KOPT-K1 (cell line): ENCODE data around the gene PIPOX.
"Not testable (repeated sequence)": the region's sequence is repeated elsewhere in the genome, so short reads cannot be mapped to it uniquely, and the experiment has no call there.

Experiments
- H3K27ac ChIP-seq: fragments of 200-600 bp; sonication (generic); 2 replicates; pipeline ENCODE4 v1.5.1; 2016; ENCODE audit warnings: antibody characterized with exemption, mild to moderate bottlenecking, low read depth, low read length; ENCODE audit not compliant: poor library complexity, severe bottlenecking
- H3K36me3 ChIP-seq: fragments of 200-600 bp; sonication (generic); 2 replicates; pipeline ENCODE4 v1.5.1; 2017; ENCODE audit warnings: antibody characterized with exemption, mild to moderate bottlenecking, low read length, moderate library complexity; ENCODE audit not compliant: insufficient read depth
- H3K9me3 ChIP-seq: fragments of 200-600 bp; sonication (generic); 2 replicates; pipeline ENCODE4 v1.5.1; 2017; ENCODE audit warnings: antibody characterized with exemption, low read length, mild to moderate bottlenecking; ENCODE audit not compliant: insufficient read depth, poor library complexity, severe bottlenecking

PIPOX gene

DNA sequence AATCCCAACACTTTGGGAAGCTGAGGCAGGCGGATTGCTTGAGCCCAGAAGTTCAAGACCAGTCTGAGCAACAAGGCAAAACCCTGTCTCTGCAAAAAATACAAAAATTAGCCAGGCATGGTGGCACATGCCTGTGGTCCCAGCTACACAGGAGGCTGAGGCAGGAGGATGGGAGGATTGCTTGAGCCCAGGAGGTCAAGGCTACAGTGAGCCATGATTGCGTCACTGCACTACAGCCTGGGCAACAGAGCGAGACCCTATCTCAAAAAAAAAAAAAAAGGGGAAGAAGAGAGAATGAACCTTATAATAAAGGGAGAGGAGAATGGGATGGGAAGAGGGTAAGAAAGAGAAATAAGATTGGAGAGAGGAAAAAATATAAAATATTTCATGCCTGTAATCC is 45.8 kb downstream of the PIPOX start:
- H3K36me3 ChIP-seq, result peaks cover 100% of the 10 kb centered on the region

DNA sequence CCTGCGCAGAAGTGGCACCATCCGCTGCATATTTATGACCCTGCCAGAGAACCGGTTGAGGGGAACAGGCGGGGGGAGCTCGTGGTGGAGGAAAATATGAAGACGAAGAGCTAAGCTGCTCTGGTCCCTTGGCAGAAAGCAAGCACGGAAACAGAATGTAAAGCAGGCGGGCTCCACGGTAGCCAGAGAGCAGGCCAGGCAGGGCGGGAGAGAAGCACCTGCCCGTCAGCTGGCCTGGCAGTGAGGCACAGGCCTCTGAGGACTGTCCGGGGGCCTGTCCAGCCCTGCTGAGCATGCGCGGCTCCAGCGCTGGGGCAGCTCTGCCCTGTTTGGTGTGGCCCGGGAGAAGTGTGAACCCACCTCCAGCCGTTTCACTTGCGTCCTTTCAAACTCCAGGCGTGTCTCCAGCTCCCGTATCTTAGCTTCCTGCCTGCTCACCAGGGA is 46.7 kb downstream of the PIPOX start:
- Histone ChIP-seq H3K27ac (no peak overlapping the region), H3K9me3 (no peaks in the 10 kb centered on the region), H3K36me3 (peaks cover 100% of the 10 kb centered on the region)

More for the DNA sequence above, 45.8 kb downstream of the PIPOX start:
- H3K27ac ChIP-seq, H3K9me3 ChIP-seq: not testable (repeated sequence)

DNA sequence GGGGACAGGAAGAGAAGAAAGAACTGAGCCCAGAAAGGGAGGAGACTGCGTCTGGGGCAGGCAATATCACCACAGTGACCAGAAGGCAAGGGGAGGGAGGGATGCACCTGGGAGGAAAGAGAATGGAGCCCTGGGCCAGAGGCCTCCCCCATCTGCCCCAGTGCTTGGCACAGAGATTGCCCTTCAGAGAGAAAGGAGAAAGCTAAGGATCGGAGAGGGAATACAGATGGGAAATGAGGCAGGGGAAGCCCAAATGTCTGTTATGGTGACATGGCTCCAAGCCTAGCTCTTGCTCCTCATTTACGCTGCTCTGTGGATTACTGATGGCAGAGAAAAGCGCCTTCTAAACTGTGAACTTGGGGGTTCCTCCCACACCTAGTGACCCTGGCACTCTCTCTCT is 47.2 kb downstream of the PIPOX start:
- no peaks in the 10 kb centered on the region for H3K9me3 ChIP-seq
- no peak overlapping the region for H3K27ac ChIP-seq
- H3K36me3 ChIP-seq, result peaks cover 100% of the 10 kb centered on the region

DNA sequence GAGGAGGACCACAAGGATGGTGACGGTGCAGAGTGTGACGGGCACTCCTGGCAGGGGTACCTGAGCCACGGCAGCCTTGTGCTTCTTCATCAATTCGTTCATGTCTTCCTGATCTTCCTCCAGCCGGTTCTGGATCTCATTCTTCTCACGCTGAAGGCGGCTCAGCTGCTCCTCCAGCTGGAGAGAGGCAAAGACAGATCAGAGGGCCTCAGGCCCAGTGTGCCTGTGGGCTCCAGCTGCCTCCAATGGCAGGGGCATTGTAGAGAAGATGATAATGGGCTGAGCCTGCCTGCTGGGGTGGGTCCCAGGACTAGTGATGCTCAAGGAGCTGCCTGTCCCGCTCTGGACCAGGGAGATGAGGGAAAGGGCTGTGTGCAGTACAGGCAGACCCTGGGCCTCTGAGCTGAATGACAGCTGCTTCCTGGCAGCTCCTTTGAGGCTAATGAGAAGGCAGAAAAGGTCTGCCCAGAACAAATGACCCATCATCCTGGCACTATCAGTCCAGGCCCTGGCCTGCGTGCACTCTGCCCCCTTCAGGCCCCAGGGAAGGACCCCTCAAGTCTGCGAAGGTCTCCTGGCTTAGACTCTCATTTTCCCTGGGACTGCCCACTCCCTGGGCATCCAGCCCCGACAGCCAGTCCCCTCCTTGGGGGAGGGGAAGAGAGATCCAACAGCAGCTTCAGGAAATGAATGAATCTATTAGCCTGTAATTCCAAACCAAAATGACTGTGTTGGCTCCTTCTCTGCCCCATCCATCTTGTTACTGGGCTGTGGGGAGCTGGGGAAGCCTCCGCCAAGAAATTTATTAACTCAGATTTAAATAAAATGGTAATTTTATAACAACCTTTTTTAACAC is 48.0 kb downstream of the PIPOX start:
- peaks cover 100% of the 10 kb centered on the region for H3K36me3 ChIP-seq
- no peak overlapping the region for H3K27ac ChIP-seq
- H3K9me3 ChIP-seq, result no peaks in the 10 kb centered on the region

DNA sequence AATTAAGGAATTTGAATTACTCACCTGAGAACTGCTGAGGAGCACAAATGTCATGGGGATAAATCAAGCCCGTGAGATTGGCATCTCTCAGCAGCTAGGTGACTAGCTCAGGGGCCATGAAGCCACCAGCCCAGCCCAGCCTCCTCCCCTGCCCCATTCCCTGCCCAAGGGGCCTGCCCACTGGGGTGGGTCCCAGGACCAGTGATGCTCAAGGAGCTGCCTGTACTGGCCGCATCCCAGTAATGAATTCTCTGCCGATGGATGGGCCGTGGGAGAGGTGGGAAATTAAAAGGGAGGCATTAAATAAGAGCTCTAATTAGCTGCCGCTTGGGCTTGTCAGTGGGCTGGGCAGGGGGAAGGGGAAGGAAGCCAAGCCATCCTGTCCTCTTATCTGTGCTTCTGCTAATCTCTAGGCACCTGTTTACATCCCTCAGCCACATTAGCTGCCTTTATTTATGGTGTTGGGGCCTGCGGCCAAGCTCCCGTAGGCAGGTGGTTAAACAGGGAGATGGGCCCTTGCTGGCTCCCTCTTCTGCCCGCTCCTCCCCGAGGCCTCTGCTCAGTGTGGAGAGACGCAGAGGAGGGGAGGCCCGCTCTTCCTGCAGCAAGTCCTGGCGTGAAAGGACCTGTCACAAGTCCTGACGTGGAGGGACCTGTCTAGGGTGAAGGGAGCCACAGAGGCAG is 48.8 kb downstream of the PIPOX start:
- peaks cover 100% of the 10 kb centered on the region for H3K36me3 ChIP-seq
- no peak overlapping the region for H3K27ac ChIP-seq
- no peaks in the 10 kb centered on the region for H3K9me3 ChIP-seq

DNA sequence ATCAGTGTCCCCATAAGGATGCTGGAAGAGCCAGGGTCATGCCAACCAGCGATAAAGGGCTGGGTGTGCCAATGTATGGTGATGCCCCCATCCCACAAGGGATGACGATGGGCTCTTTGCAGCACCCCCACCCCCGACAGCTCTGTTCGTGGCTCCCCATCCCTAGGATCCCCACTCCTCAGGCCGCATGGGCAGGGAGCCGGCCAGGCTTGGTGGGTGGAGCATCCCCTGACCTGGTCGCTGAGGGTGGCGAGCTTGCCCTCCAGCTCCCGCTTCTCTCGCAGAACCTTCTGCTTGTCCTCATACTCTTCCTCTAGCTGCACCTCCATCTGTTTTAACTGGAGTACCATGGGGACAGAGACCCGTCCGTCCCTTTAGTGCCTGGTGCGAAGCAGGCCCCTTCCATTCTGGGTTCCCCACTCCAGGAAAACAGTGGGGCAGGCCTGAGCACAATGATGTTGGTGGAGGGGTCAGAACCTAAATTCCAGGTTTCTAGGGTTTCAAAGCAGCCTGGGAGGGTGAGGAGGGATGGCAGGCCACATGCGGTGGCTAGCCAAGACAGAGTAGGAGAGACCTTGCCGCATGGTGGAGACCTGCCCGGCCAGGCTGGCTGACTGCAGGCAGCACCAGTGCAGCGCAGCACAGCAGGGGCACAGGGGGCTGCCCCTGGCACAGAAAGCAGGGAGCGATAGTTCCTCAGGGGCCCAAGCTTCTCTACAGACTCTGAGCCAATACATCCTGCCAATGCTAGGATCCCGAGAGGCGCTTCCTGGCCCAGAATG is 50.3 kb downstream of the PIPOX start:
- H3K27ac ChIP-seq, result no peak overlapping the region
- no peaks in the 10 kb centered on the region for H3K9me3 ChIP-seq
- peaks cover 100% of the 10 kb centered on the region for H3K36me3 ChIP-seq

DNA sequence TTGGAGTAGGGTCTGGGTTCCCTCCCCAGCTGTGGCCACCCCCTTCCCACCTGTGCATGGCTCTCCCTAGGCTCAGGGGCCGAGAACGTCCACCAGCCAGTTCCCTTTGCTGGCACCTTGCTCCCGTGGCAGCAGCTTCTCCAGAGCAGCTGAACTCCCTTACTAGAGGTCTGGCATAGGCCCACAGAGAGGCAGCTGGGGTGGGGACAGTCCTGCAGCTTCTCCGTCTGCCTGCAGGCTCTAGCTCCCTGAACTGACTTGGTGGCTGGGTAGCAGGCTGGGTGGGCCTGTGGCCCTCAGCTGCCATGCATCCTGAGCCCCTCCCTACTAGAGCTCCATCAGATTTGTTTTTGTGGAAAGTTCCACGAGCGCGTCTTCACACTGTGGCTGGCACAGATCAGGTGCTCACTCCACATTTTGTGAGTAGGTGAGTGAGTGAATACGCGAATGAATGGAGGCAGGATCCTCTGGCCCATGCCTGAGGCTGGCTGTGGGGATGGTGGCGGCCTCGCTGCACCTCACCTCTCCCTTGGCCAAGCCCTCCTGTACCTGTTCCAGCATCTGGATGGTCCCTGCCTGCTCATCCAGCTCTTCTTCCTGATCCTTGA is 51.3 kb downstream of the PIPOX start:
- H3K36me3 ChIP-seq, result peaks cover 100% of the 10 kb centered on the region
- H3K27ac ChIP-seq, result no peak overlapping the region
- no peaks in the 10 kb centered on the region for H3K9me3 ChIP-seq

DNA sequence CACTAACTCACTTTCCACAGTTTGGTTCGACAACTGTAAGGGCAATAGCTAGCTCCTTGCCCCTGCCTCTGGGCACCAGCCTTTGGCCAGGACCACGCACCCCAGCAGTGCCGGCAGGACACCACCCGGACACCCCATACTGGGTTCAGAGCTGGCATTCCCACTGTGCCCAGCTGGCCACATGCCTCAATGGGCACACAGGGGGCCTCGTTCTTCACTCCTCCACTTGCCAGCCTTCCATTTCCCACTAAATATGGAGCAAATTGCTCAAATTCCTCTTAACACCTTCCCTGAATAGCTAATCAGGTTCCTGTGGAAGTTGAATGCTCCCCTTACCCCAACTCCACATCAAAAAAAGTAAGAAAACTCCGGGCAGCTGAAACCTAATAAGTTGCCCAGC is 52.5 kb downstream of the PIPOX start:
- Histone ChIP-seq H3K9me3 (no peaks in the 10 kb centered on the region), H3K36me3 (peaks cover 100% of the 10 kb centered on the region), H3K27ac (no peak overlapping the region)

DNA sequence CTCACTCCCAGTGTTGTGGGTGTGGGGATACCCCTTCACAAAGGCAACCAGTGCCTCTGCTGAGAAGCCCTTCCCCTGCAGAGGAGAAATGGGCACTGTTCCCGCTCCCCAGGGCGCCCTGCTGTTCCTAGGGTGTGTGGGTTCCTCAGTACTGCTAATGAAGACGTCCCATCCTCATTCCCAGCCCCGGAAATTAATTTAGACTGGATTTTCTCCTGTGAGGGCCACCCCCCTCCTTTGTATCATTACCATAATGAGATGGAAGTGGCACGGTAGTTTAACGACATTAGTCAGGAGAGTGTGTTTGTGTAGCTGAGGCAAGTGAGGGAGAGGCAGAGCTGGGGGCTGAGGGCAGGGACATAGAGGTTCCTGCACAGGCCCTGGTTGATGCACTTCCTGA is 53.2 kb downstream of the PIPOX start:
- no peak overlapping the region for H3K27ac ChIP-seq
- peaks cover 99% of the 10 kb centered on the region for H3K36me3 ChIP-seq
- H3K9me3 ChIP-seq, result no peaks in the 10 kb centered on the region

DNA sequence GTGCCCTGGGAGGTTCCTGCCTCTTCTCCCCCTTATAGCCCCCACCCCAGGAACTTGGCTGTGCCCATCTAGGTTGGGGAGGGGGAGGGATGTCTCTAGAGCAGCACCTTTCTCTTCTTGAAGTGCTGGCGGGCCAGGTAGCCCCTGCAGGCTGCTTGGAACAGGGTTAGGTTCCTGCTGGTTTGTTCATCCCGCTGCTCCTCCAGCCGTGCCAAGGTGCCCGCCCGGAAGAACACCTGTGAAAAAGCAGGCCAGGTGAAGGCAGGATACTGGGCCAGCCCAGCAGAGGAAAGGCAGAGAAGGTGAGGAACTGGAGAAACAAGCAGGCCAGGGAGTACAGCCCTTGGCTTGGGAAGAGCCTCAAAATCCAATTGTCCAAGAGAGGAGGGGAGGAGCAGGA is 56.6 kb downstream of the PIPOX start:
- peaks cover 99% of the 10 kb centered on the region for H3K36me3 ChIP-seq
- H3K27ac ChIP-seq, result no peak overlapping the region
- no peaks in the 10 kb centered on the region for H3K9me3 ChIP-seq

DNA sequence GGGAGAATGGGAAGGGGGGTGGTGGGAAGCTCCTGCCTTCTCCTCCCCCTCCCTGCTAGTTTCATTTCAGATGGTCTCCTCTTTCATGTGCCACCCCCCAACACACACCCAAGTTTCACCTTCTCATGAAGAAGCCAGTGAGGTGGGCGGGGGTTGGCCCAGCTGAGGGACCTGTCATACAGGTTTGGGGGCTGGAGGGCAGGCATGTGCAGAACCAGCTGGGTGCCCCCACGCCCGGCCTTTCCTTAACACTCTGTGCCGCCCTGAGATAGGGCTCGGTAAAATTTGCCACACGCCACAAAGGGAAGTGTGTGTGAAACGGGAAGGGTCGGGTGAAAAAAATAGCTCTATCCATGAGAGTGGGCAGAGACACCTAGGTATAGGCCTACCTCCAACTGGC is 57.4 kb downstream of the PIPOX start:
- H3K27ac ChIP-seq, result no peak overlapping the region
- H3K9me3 ChIP-seq, result no peaks in the 10 kb centered on the region
- H3K36me3 ChIP-seq, result peaks cover 98% of the 10 kb centered on the region

DNA sequence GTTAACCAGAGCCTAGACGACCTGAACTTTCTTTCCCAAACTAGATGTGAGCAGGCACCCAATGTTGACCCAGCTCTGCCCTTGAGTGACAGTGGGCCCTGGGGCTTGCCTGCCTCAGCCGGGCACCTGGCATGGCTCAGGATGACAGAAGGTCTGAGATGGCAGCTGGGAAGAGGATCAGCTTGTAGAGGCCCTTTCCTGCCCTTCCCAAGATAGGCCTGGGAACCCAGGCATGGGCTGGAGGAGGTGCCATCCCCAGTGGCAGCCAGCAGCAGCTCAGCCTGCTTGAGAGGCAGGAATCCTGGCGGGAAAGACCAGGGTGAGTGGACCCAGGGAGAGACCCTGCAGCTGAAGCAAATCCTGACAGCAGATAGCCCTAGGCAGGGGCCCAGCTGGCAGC is 59.1 kb downstream of the PIPOX start:
- Histone ChIP-seq H3K27ac (no peak overlapping the region), H3K9me3 (no peaks in the 10 kb centered on the region), H3K36me3 (peaks cover 98% of the 10 kb centered on the region)

DNA sequence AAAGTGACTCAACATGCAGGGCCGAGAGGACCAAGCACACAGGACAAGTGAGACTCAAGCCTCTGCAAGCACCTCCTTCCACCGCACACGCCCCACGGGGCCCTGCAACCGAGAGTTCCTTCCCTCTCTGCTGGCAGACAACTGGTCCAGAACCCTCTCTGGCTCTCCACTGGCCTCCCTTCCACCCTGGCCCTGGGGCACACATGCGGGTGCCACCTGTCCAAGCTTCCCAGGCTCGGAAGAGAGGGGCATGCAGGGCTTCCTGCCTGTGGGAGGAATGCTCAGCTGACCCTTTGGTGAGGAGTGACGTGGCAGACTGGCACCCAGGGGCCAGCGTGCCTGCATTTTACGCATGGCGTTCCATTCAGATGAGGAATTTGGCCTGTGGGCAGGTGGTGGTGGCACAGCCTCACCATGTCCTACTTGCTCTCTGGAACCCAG is 59.8 kb downstream of the PIPOX start:
- Histone ChIP-seq H3K36me3 (peaks cover 98% of the 10 kb centered on the region), H3K9me3 (no peaks in the 10 kb centered on the region), H3K27ac (no peak overlapping the region)

DNA sequence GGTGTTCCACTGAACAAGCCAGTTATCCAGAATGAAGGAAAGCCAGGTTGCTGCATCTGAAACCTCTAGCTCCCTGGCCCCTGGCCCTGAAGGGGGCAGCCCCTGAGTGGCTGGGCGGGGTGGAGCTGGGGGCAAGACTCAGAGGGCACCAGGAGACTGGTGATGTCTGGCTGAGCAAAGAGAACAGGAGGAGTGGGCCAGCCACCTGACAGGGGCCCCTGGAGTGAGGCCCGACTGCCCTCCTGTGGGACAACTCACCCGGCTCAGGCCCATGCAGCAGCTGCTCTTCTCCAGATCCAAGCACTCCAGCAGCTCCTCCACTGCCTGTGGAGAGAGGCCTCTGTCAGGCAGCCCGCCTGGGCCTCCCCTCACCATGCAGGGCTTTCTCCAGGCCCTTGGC is 60.4 kb downstream of the PIPOX start:
- Histone ChIP-seq H3K27ac (no peak overlapping the region), H3K36me3 (peaks cover 98% of the 10 kb centered on the region), H3K9me3 (no peaks in the 10 kb centered on the region)
